ENCODE data around the gene MT1G. TPM values are rescaled to one million over a fixed set of nuclear protein-coding genes. Genes with fewer than 3 reads are reported as not detected.

MT1G gene
- total and polyA plus RNA-seq, 7 donors = 2.0 to 2,487 (median 12.9) TPM

DNA sequence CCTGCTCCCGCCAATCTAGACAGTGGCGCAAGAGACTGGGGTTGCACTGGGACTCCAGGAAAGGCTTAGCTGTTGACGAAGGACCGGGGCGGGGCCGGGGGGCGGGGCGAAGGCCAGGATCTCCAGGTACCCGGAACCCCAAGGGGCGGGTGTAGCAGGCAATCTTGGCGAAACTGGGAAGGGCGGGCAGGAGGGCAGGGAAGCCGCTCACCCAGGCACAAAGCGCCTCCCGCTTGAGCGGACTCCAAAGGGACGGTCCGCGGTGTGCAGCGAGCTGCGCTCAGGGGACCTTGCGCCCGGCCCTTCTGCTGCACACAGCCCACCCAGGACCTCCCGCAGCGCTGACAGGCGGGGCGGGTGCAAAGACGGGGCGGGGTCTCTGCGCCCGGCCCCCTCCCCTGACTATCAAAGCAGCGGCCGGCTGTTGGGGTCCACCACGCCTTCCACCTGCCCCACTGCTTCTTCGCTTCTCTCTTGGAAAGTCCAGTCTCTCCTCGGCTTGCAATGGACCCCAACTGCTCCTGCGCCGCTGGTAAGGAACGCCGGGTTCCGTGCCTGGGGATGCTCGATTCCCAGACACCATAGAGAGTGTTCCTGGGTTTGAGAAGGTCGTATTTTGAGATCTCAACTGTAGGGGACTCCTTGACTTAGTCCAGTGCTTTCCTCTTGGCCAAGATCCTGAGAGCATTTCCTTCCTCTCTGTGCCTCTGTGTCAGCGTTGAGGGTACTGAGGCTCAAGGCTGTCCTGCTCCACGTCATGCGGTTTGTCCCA, 10.1 kb downstream of the MT1G start, which contains the start of gene MT1F:
MT1F (plus strand) TSS at position 405 of the 772 bp plus-strand sequence; CDS start at position 505, 100 bp downstream.
- H3K36me3 ChIP-seq = no peaks in the 10 kb centered on the region
- peak; percentile 85 for DNase-seq
- peak within 1 kb of the TSS; percentile 34 to 50 (median 40) for H3K4me3 ChIP-seq
- H3K27me3 ChIP-seq = peaks cover under 1 to 61% (median 23%) of the 10 kb centered on the region in 3 donors
- TF ChIP-seq POLR2A (IDR thresholded peaks at IDR 0.05) = peak in 1 of 2 donors; percentile 50
- TF ChIP-seq EP300 (IDR thresholded peaks at IDR 0.05) = no peak
- peak in 2 of 4 donors; percentile 20 to 35 for TF ChIP-seq POLR2AphosphoS5 (IDR thresholded peaks at IDR 0.05)
- WGBS, 2 donors = 1% methylated on average over 46 of the region's 46 CpGs
- H3K9me3 ChIP-seq = no peaks in the 10 kb centered on the region
- peak within 1 kb of the TSS in 2 of 4 donors; percentile 45 to 49 for H3K27ac ChIP-seq
- intact Hi-C loops (cut with DNase I) = no loop called here
- H3K4me1 ChIP-seq = peaks cover 0 to 19% (median 11%) of the 10 kb centered on the region in 4 donors

GRCh38 chr16:56653218-56653617, 14.6 kb downstream of the MT1G start:
- peaks cover 0 to 38% (median 9%) of the 10 kb centered on the region in 3 donors for H3K27me3 ChIP-seq
- H3K27ac ChIP-seq = no peak overlapping the region
- no peaks in the 10 kb centered on the region for H3K36me3 ChIP-seq
- intact Hi-C loops (cut with DNase I) = no loop called here
- TF ChIP-seq POLR2AphosphoS5 (IDR thresholded peaks at IDR 0.05) = no peak
- TF ChIP-seq EP300 (IDR thresholded peaks at IDR 0.05) = no peak
- no peak for TF ChIP-seq POLR2A (IDR thresholded peaks at IDR 0.05)
- TF ChIP-seq, protein P1, sequence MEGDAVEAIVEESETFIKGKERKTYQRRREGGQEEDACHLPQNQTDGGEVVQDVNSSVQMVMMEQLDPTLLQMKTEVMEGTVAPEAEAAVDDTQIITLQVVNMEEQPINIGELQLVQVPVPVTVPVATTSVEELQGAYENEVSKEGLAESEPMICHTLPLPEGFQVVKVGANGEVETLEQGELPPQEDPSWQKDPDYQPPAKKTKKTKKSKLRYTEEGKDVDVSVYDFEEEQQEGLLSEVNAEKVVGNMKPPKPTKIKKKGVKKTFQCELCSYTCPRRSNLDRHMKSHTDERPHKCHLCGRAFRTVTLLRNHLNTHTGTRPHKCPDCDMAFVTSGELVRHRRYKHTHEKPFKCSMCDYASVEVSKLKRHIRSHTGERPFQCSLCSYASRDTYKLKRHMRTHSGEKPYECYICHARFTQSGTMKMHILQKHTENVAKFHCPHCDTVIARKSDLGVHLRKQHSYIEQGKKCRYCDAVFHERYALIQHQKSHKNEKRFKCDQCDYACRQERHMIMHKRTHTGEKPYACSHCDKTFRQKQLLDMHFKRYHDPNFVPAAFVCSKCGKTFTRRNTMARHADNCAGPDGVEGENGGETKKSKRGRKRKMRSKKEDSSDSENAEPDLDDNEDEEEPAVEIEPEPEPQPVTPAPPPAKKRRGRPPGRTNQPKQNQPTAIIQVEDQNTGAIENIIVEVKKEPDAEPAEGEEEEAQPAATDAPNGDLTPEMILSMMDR (IDR thresholded peaks at IDR 0.05) = no peak
- 89 to 90% methylated on average over 7 of the region's 7 CpGs for WGBS, 2 donors
- H3K4me3 ChIP-seq = no peak overlapping the region
- H3K9me3 ChIP-seq = no peaks in the 10 kb centered on the region
- no peak for DNase-seq
- H3K4me1 ChIP-seq = peaks cover 0 to 11% (median 8%) of the 10 kb centered on the region in 4 donors

- H3K27me3 ChIP-seq = peaks cover 0 to 38% (median 15%) of the 10 kb centered on the region in 3 donors
- DNase-seq = no peak
- no peak overlapping the region for H3K4me3 ChIP-seq
- no peaks in the 10 kb centered on the region for H3K36me3 ChIP-seq
- no peak overlapping the region for H3K27ac ChIP-seq
- H3K9me3 ChIP-seq = no peaks in the 10 kb centered on the region
- H3K4me1 ChIP-seq = peaks cover 0 to 5% (median 3%) of the 10 kb centered on the region in 4 donors
- TF ChIP-seq POLR2AphosphoS5 (IDR thresholded peaks at IDR 0.05) (no peak), EP300 (IDR thresholded peaks at IDR 0.05) (no peak), POLR2A (IDR thresholded peaks at IDR 0.05) (no peak)
- TF ChIP-seq, protein P1 (IDR thresholded peaks at IDR 0.05) = no peak
- intact Hi-C loops (cut with DNase I) = no loop called here
- 52 to 64% methylated on average over 1 of the region's 1 CpG for WGBS, 2 donors
Measured at GRCh38 chr16:56652600-56652999, 15.3 kb downstream of the MT1G start.

GRCh38 chr16:56651586-56651985, 16.3 kb downstream of the MT1G start, which contains the start of gene MT1B:
TSS of gene MT1B (plus strand) at chr16:56651886. CDS start at chr16:56651954, 68 bp downstream.
- Histone ChIP-seq H3K4me1 (no peaks in the 10 kb centered on the region), H3K27ac (no peak within 1 kb of the TSS), H3K27me3 (peaks cover 0 to 40% (median 23%) of the 10 kb centered on the region in 3 donors), H3K4me3 (no peak within 1 kb of the TSS), H3K36me3 (no peaks in the 10 kb centered on the region), H3K9me3 (no peaks in the 10 kb centered on the region)
- intact Hi-C loops (cut with DNase I) = no loop called here
- 77 to 80% methylated on average over 7 of the region's 7 CpGs for WGBS, 2 donors
- no peak for DNase-seq
- TF ChIP-seq POLR2AphosphoS5 (IDR thresholded peaks at IDR 0.05) (no peak), POLR2A (IDR thresholded peaks at IDR 0.05) (no peak), EP300 (IDR thresholded peaks at IDR 0.05) (no peak)
- TF ChIP-seq, protein P1 (IDR thresholded peaks at IDR 0.05) = no peak

- intact Hi-C loops (cut with DNase I) = no loop called here
- no peak for DNase-seq
- TF ChIP-seq POLR2AphosphoS5 (IDR thresholded peaks at IDR 0.05) (no peak), EP300 (IDR thresholded peaks at IDR 0.05) (no peak), POLR2A (IDR thresholded peaks at IDR 0.05) (no peak)
- TF ChIP-seq, protein P1 (IDR thresholded peaks at IDR 0.05) = no peak
- Histone ChIP-seq H3K27me3 (peaks cover 0 to 55% (median 23%) of the 10 kb centered on the region in 3 donors), H3K4me3 (no peak overlapping the region), H3K36me3 (no peaks in the 10 kb centered on the region), H3K4me1 (no peaks in the 10 kb centered on the region), H3K9me3 (no peaks in the 10 kb centered on the region), H3K27ac (no peak overlapping the region)
- 39 to 71% methylated on average over 3 of the region's 3 CpGs for WGBS, 2 donors
Measured at GRCh38 chr16:56649820-56650219, 18.0 kb downstream of the MT1G start.
